ENCODE data around the gene TAOK3.
"Not testable (repeated sequence)": the region's sequence is repeated elsewhere in the genome, so short reads cannot be mapped to it uniquely, and the experiment has no call there.

Gene TAOK3

GRCh38 chr12:118245886-118246285, 126.8 kb downstream of the TAOK3 start:
- DNase-seq (ENCODE audit: low read depth); H3K9ac ChIP-seq (ENCODE audit: low read length); H3K4me3 ChIP-seq (ENCODE audit: low read length); H3K9me3 ChIP-seq (ENCODE audit: control insufficient read depth, low read length); H3K27me3 ChIP-seq (replicated peaks; ENCODE audit: control insufficient read depth, insufficient read depth, low read length); H3K4me1 ChIP-seq (ENCODE audit: control insufficient read depth, insufficient read depth, low read length); H3K36me3 ChIP-seq (ENCODE audit: control insufficient read depth, insufficient read depth, low read length, severe bottlenecking): not testable (repeated sequence)

- H3K4me1 ChIP-seq (ENCODE audit: control insufficient read depth, insufficient read depth, low read length): no peaks in the 10 kb centered on the region
- peaks cover 30% of the 10 kb centered on the region for H3K36me3 ChIP-seq (ENCODE audit: control insufficient read depth, insufficient read depth, low read length, severe bottlenecking)
- H3K4me3 ChIP-seq (ENCODE audit: low read length): no peak overlapping the region
- DNase-seq (ENCODE audit: low read depth): no peak
- H3K9ac ChIP-seq (ENCODE audit: low read length): no peak overlapping the region
- no peaks in the 10 kb centered on the region for H3K9me3 ChIP-seq (ENCODE audit: control insufficient read depth, low read length)
- no peaks in the 10 kb centered on the region for H3K27me3 ChIP-seq (replicated peaks; ENCODE audit: control insufficient read depth, insufficient read depth, low read length)
These were observed 133.8 kb downstream of the TAOK3 start for GRCh38 chr12:118238888-118239287.

GRCh38 chr12:118237908-118238307, 134.8 kb downstream of the TAOK3 start:
- Histone ChIP-seq H3K36me3 (ENCODE audit: control insufficient read depth, insufficient read depth, low read length, severe bottlenecking) (peaks cover 34% of the 10 kb centered on the region), H3K27me3 (replicated peaks; ENCODE audit: control insufficient read depth, insufficient read depth, low read length) (no peaks in the 10 kb centered on the region), H3K9me3 (ENCODE audit: control insufficient read depth, low read length) (no peaks in the 10 kb centered on the region), H3K4me1 (ENCODE audit: control insufficient read depth, insufficient read depth, low read length) (no peaks in the 10 kb centered on the region), H3K4me3 (ENCODE audit: low read length) (no peak overlapping the region), H3K9ac (ENCODE audit: low read length) (no peak overlapping the region)
- peak; percentile 10 for DNase-seq (ENCODE audit: low read depth)

GRCh38 chr12:118237052-118237665, 135.5 kb downstream of the TAOK3 start:
- no peaks in the 10 kb centered on the region for H3K4me1 ChIP-seq (ENCODE audit: control insufficient read depth, insufficient read depth, low read length)
- H3K27me3 ChIP-seq (replicated peaks; ENCODE audit: control insufficient read depth, insufficient read depth, low read length): no peaks in the 10 kb centered on the region
- no peak overlapping the region for H3K4me3 ChIP-seq (ENCODE audit: low read length)
- no peaks in the 10 kb centered on the region for H3K9me3 ChIP-seq (ENCODE audit: control insufficient read depth, low read length)
- H3K9ac ChIP-seq (ENCODE audit: low read length): no peak overlapping the region
- no peak for DNase-seq (ENCODE audit: low read depth)
- H3K36me3 ChIP-seq (ENCODE audit: control insufficient read depth, insufficient read depth, low read length, severe bottlenecking): peaks cover 34% of the 10 kb centered on the region

- no peak overlapping the region for H3K9ac ChIP-seq (ENCODE audit: low read length)
- no peak overlapping the region for H3K4me3 ChIP-seq (ENCODE audit: low read length)
- peaks cover 17% of the 10 kb centered on the region for H3K36me3 ChIP-seq (ENCODE audit: control insufficient read depth, insufficient read depth, low read length, severe bottlenecking)
- H3K27me3 ChIP-seq (replicated peaks; ENCODE audit: control insufficient read depth, insufficient read depth, low read length): no peaks in the 10 kb centered on the region
- no peaks in the 10 kb centered on the region for H3K4me1 ChIP-seq (ENCODE audit: control insufficient read depth, insufficient read depth, low read length)
- H3K9me3 ChIP-seq (ENCODE audit: control insufficient read depth, low read length): no peaks in the 10 kb centered on the region
- no peak for DNase-seq (ENCODE audit: low read depth)
These were observed 152.0 kb downstream of the TAOK3 start for GRCh38 chr12:118220702-118221101.

GRCh38 chr12:118219772-118220171, 152.9 kb downstream of the TAOK3 start:
- Histone ChIP-seq H3K9ac (ENCODE audit: low read length) (no peak overlapping the region), H3K4me3 (ENCODE audit: low read length) (no peak overlapping the region), H3K4me1 (ENCODE audit: control insufficient read depth, insufficient read depth, low read length) (no peaks in the 10 kb centered on the region), H3K27me3 (replicated peaks; ENCODE audit: control insufficient read depth, insufficient read depth, low read length) (no peaks in the 10 kb centered on the region), H3K36me3 (ENCODE audit: control insufficient read depth, insufficient read depth, low read length, severe bottlenecking) (peaks cover 14% of the 10 kb centered on the region), H3K9me3 (ENCODE audit: control insufficient read depth, low read length) (no peaks in the 10 kb centered on the region)
- no peak for DNase-seq (ENCODE audit: low read depth)

GRCh38 chr12:118219106-118219505, 153.6 kb downstream of the TAOK3 start:
- no peak overlapping the region for H3K4me3 ChIP-seq (ENCODE audit: low read length)
- H3K36me3 ChIP-seq (ENCODE audit: control insufficient read depth, insufficient read depth, low read length, severe bottlenecking): peaks cover 8% of the 10 kb centered on the region
- H3K4me1 ChIP-seq (ENCODE audit: control insufficient read depth, insufficient read depth, low read length): no peaks in the 10 kb centered on the region
- H3K9ac ChIP-seq (ENCODE audit: low read length): no peak overlapping the region
- H3K27me3 ChIP-seq (replicated peaks; ENCODE audit: control insufficient read depth, insufficient read depth, low read length): no peaks in the 10 kb centered on the region
- H3K9me3 ChIP-seq (ENCODE audit: control insufficient read depth, low read length): no peaks in the 10 kb centered on the region
- DNase-seq (ENCODE audit: low read depth): no peak

- no peaks in the 10 kb centered on the region for H3K9me3 ChIP-seq (ENCODE audit: control insufficient read depth, low read length)
- H3K4me3 ChIP-seq (ENCODE audit: low read length): no peak overlapping the region
- H3K36me3 ChIP-seq (ENCODE audit: control insufficient read depth, insufficient read depth, low read length, severe bottlenecking): peaks cover 29% of the 10 kb centered on the region
- no peak for DNase-seq (ENCODE audit: low read depth)
- no peak overlapping the region for H3K9ac ChIP-seq (ENCODE audit: low read length)
- peaks cover 2% of the 10 kb centered on the region for H3K4me1 ChIP-seq (ENCODE audit: control insufficient read depth, insufficient read depth, low read length)
- H3K27me3 ChIP-seq (replicated peaks; ENCODE audit: control insufficient read depth, insufficient read depth, low read length): no peaks in the 10 kb centered on the region
These were observed 159.3 kb downstream of the TAOK3 start for GRCh38 chr12:118213452-118213851.

- DNase-seq (ENCODE audit: low read depth): no peak
- H3K4me1 ChIP-seq (ENCODE audit: control insufficient read depth, insufficient read depth, low read length): peaks cover 2% of the 10 kb centered on the region
- H3K9me3 ChIP-seq (ENCODE audit: control insufficient read depth, low read length): no peaks in the 10 kb centered on the region
- H3K27me3 ChIP-seq (replicated peaks; ENCODE audit: control insufficient read depth, insufficient read depth, low read length): no peaks in the 10 kb centered on the region
- H3K9ac ChIP-seq (ENCODE audit: low read length): no peak overlapping the region
- H3K4me3 ChIP-seq (ENCODE audit: low read length): no peak overlapping the region
- peaks cover 32% of the 10 kb centered on the region for H3K36me3 ChIP-seq (ENCODE audit: control insufficient read depth, insufficient read depth, low read length, severe bottlenecking)
These were observed 160.1 kb downstream of the TAOK3 start for GRCh38 chr12:118212606-118213005.

GRCh38 chr12:118206107-118206412, 166.6 kb downstream of the TAOK3 start:
- peaks cover 2% of the 10 kb centered on the region for H3K4me1 ChIP-seq (ENCODE audit: control insufficient read depth, insufficient read depth, low read length)
- no peaks in the 10 kb centered on the region for H3K27me3 ChIP-seq (replicated peaks; ENCODE audit: control insufficient read depth, insufficient read depth, low read length)
- H3K36me3 ChIP-seq (ENCODE audit: control insufficient read depth, insufficient read depth, low read length, severe bottlenecking): peaks cover 5% of the 10 kb centered on the region
- DNase-seq (ENCODE audit: low read depth): no peak
- H3K9ac ChIP-seq (ENCODE audit: low read length): no peak overlapping the region
- H3K4me3 ChIP-seq (ENCODE audit: low read length): no peak overlapping the region
- no peaks in the 10 kb centered on the region for H3K9me3 ChIP-seq (ENCODE audit: control insufficient read depth, low read length)

GRCh38 chr12:118193958-118194357, 178.7 kb downstream of the TAOK3 start:
- Histone ChIP-seq H3K36me3 (ENCODE audit: control insufficient read depth, insufficient read depth, low read length, severe bottlenecking) (peaks cover 32% of the 10 kb centered on the region), H3K27me3 (replicated peaks; ENCODE audit: control insufficient read depth, insufficient read depth, low read length) (no peaks in the 10 kb centered on the region), H3K4me1 (ENCODE audit: control insufficient read depth, insufficient read depth, low read length) (peaks cover 21% of the 10 kb centered on the region), H3K9me3 (ENCODE audit: control insufficient read depth, low read length) (no peaks in the 10 kb centered on the region), H3K4me3 (ENCODE audit: low read length) (no peak overlapping the region), H3K9ac (ENCODE audit: low read length) (no peak overlapping the region)
- no peak for DNase-seq (ENCODE audit: low read depth)

- DNase-seq (ENCODE audit: low read depth): no peak
These were observed 179.2 kb downstream of the TAOK3 start for GRCh38 chr12:118193477-118193876.

More at GRCh38 chr12:118193477-118193876, 179.2 kb downstream of the TAOK3 start:
- no peak overlapping the region for H3K9ac ChIP-seq (ENCODE audit: low read length)
- no peak overlapping the region for H3K4me3 ChIP-seq (ENCODE audit: low read length)
- no peaks in the 10 kb centered on the region for H3K9me3 ChIP-seq (ENCODE audit: control insufficient read depth, low read length)
- no peaks in the 10 kb centered on the region for H3K27me3 ChIP-seq (replicated peaks; ENCODE audit: control insufficient read depth, insufficient read depth, low read length)
- peaks cover 26% of the 10 kb centered on the region for H3K4me1 ChIP-seq (ENCODE audit: control insufficient read depth, insufficient read depth, low read length)
- peaks cover 27% of the 10 kb centered on the region for H3K36me3 ChIP-seq (ENCODE audit: control insufficient read depth, insufficient read depth, low read length, severe bottlenecking)
